K562 (cell line): Measurements from ENCODE around the gene CHN2. TPM values are rescaled to one million over a fixed set of nuclear protein-coding genes. Genes with fewer than 3 reads are reported as not detected.

Experiments
- ATAC-seq: fragments of 200-7000 bp; cut with Tn5 transposase; 3 replicates; pipeline ENCODE4 v1.9.1; 2020; ENCODE audit warnings: moderate library complexity
- BruUV-seq: library from RNA; stranded (reverse); fragments of 400-500 nt; replicated peaks from 2 replicates; lab custom pipeline; 2021; lab: Mats Ljungman, UMichigan
- CTCF ChIA-PET: fragments of 300-600 bp; formaldehyde crosslinking; extraction: SDS; loops from one replicate; lab custom pipeline; 2021; ENCODE audit warnings: low intra/inter-chr PET ratio; lab: Yijun Ruan, JAX
- POLR2A ChIA-PET: fragments of 300-600, 350-650 bp; sonication (Branson Sonifier 250); formaldehyde crosslinking; extraction: SDS; loops from one replicate; lab custom pipeline; 2021; ENCODE audit warnings: antibody characterized with exemption, inconsistent platforms; lab: Yijun Ruan, JAX
- DNase-seq, 4 experiments: peaks; one replicate each; pipeline versions ENCODE4 v3.0.0 to v3.0.0-alpha.2; 2011 to 2018; ENCODE audit warnings: low spot score in 3 of 4, mixed read lengths in 3 of 4; ENCODE audit errors: extremely low read depth in 1 of 4
- FAIRE-seq: peaks from 2 replicates; lab custom pipeline; 2011; peaks lifted over from hg19 to GRCh38; lab: Jason Lieb, UNC
- H2AFZ ChIP-seq: 2 replicates; pipeline ENCODE4 v1.6.0; 2011; ENCODE audit warnings: low read depth, low read length, control low read depth, inconsistent platforms
- H3K27ac ChIP-seq: fragments of 200-600 bp; 3 replicates; pipeline ENCODE4 v1.8.0; 2011; ENCODE audit warnings: low read depth, mild to moderate bottlenecking, control low read depth, inconsistent platforms, low read length, moderate library complexity, mixed read lengths; ENCODE audit errors: extremely low read depth
- H3K27me3 ChIP-seq, 2 experiments: fragments of 300-600 bp in 1 of 2; 2 replicates in 1 of 2; 3 replicates in 1 of 2; pipeline versions ENCODE4 v1.6.0 to v1.8.0; 2011; ENCODE audit warnings: inconsistent platforms in 2 of 2, low read length in 2 of 2, mild to moderate bottlenecking in 1 of 2, mixed read lengths in 1 of 2, moderate library complexity in 1 of 2; ENCODE audit not compliant: control insufficient read depth in 2 of 2, insufficient read depth in 2 of 2
- H3K36me3 ChIP-seq: fragments of 300-600 bp; 3 replicates; pipeline ENCODE4 v1.8.0; 2011; ENCODE audit warnings: mild to moderate bottlenecking, low read length, inconsistent platforms; ENCODE audit not compliant: control insufficient read depth, insufficient read depth
- H3K4me1 ChIP-seq, 2 experiments: fragments of 200-600 bp in 1 of 2; replicated peaks in 1 of 2; 2 replicates in 1 of 2; 3 replicates in 1 of 2; pipeline versions ENCODE4 v1.5.1 to v1.8.0; 2011; ENCODE audit warnings: inconsistent platforms in 2 of 2, low read length in 2 of 2, mild to moderate bottlenecking in 1 of 2, mixed read lengths in 1 of 2, moderate library complexity in 1 of 2; ENCODE audit not compliant: control insufficient read depth in 2 of 2, insufficient read depth in 2 of 2
- H3K4me2 ChIP-seq: 2 replicates; pipeline ENCODE4 v1.6.1; 2011; ENCODE audit warnings: low read length, control low read depth, inconsistent platforms, mixed read lengths; ENCODE audit not compliant: insufficient read depth
- H3K4me3 ChIP-seq: fragments of 200-600 bp; sonication (generic), shearing (Covaris generic); 2 replicates; pipeline ENCODE4 v1.5.1; 2016; ENCODE audit warnings: control low read depth, inconsistent platforms
- H3K79me2 ChIP-seq: fragments of 200-600 bp; 3 replicates; pipeline ENCODE4 v1.8.0; 2011; ENCODE audit warnings: low read length, inconsistent platforms; ENCODE audit not compliant: control insufficient read depth, insufficient read depth
- H3K9ac ChIP-seq, 2 experiments: 2 replicates each; pipeline versions ENCODE4 v1.6.0 to v1.6.1; 2011; ENCODE audit warnings: low read depth in 2 of 2, low read length in 2 of 2, control low read depth in 1 of 2, inconsistent platforms in 1 of 2, mild to moderate bottlenecking in 1 of 2, mixed read lengths in 1 of 2; ENCODE audit not compliant: insufficient read depth in 1 of 2
- H3K9me1 ChIP-seq: one replicate; pipeline ENCODE4 v1.6.0; 2011; ENCODE audit warnings: inconsistent platforms, mild to moderate bottlenecking, low read length, moderate library complexity; ENCODE audit not compliant: control insufficient read depth, insufficient read depth
- H3K9me3 ChIP-seq: replicated peaks from 2 replicates; pipeline ENCODE4 v1.5.1; 2011; ENCODE audit warnings: low read depth, low read length, inconsistent platforms; ENCODE audit not compliant: control insufficient read depth, insufficient read depth
- H4K20me1 ChIP-seq: replicated peaks from 2 replicates; pipeline ENCODE4 v1.6.1; 2011; ENCODE audit warnings: low read length, inconsistent platforms, mixed read lengths; ENCODE audit not compliant: control insufficient read depth, insufficient read depth
- DPF2 ChIP-seq: fragments of 450-650 bp; IDR thresholded peaks from 2 replicates; pipeline ENCODE4 v1.6.1; 2016
- MTA3 ChIP-seq: fragments of 450-650 bp; formaldehyde crosslinking; IDR thresholded peaks from 2 replicates; pipeline ENCODE4 v1.6.1; 2017; ENCODE audit warnings: mild to moderate bottlenecking, borderline replicate concordance
- SMARCC2 ChIP-seq: fragments of 450-650 bp; IDR thresholded peaks from 2 replicates; pipeline ENCODE4 v1.6.1; 2017; ENCODE audit warnings: antibody characterized with exemption, moderate library complexity, mild to moderate bottlenecking, low read depth
- STAT6 ChIP-seq: sonication (generic); formaldehyde crosslinking; IDR thresholded peaks from 2 replicates; pipeline ENCODE4 v1.8.1; 2023; ENCODE audit warnings: mild to moderate bottlenecking, missing genetic modification reagents
- ZEB2 ChIP-seq: fragments of 450-650 bp; IDR thresholded peaks from 2 replicates; pipeline ENCODE4 v1.6.1; 2016
- WGBS: fragments of 100-300 bp; shearing (Covaris generic); methylation state at CpG from one replicate; pipeline ENCODE4 v1.1.6; 2016; ENCODE audit warnings: low coverage, mixed read lengths; ENCODE audit not compliant: insufficient coverage; ENCODE audit errors: missing lambda C conversion rate; 5-methylcytosine and 5-hydroxymethylcytosine counted together
- in situ Hi-C: fragments of 300-500 bp; cut with MboI; formaldehyde crosslinking; loops from 4 replicates; pipeline ENCODE4 v1.15.0; 2018; ENCODE audit warnings: inconsistent platforms, mixed read lengths
- intact Hi-C: fragments of 100-400 bp; cut with micrococcal nuclease; formaldehyde crosslinking; loops from 2 replicates; pipeline ENCODE4 v1.14.2; 2022
- polyA plus RNA-seq, 8 experiments: library from polyadenylated mRNA; depleted of rRNA in 4 of 8; stranded (reverse) in 5 of 8; unstranded in 3 of 8; fragments of >200 nt; fragmentation: Nextera tagmentation in 2 of 8; fragmentation: Illumina TruSeq in 1 of 8; extraction: Ambion mirVana in 2 of 8; extraction: Trizol in 1 of 8; gene quantifications; 2 replicates each; pipeline versions ENCODE4 v1.2.1 to v1.2.3, GENCODE V29; 2011 to 2014; ENCODE audit warnings: inconsistent platforms in 1 of 8, missing spikeins in 1 of 8
- total RNA-seq, 7 experiments: library from RNA; depleted of rRNA in 6 of 7; stranded (reverse); fragments of >200 nt in 6 of 7; fragmentation: Illumina TruSeq in 2 of 7; extraction: Trizol in 2 of 7; gene quantifications; 2 replicates each; pipeline versions ENCODE4 v1.2.1 to v1.2.3, GENCODE V29; 2011 to 2021; ENCODE audit warnings: low replicate concordance in 1 of 7

Gene CHN2
- total and polyA plus RNA-seq, 9 of the 15 experiments (the other 6 are each of a cell fraction or from before 2014, with no cell fraction given): 0.12 to 2.1 (median 0.31) TPM; not detected in 1

- H3K27me3 ChIP-seq: no peaks in the 10 kb centered on the region; a peak in 2 of 5 replicates
- no peak for TF ChIP-seq DPF2
- no peak for TF ChIP-seq SMARCC2
- TF ChIP-seq MTA3: no peak
- no peak for TF ChIP-seq STAT6 (CRISPR knock-in tag)
- TF ChIP-seq ZEB2: no peak
- intact Hi-C loops: no loop called here
- POLR2A ChIA-PET: interaction anchor here (0.9 kb wide), 1 partner anchor 9 kb away, joined by 3 read pairs; no protein-coding TSS in a partner anchor
- WGBS: 15% methylated on average over 2 of the region's 2 CpGs
- CTCF ChIA-PET: no interaction called here
- no peak overlapping the region for H3K9ac ChIP-seq
- DNase-seq: no peak
- H4K20me1 ChIP-seq: no peaks in the 10 kb centered on the region
- H3K4me1 ChIP-seq: no peaks in the 10 kb centered on the region
- BruUV-seq: no TSS peak
- in situ Hi-C loops: no loop called here
- no peaks in the 10 kb centered on the region for H3K79me2 ChIP-seq
- no peak overlapping the region for H3K27ac ChIP-seq
- no peaks in the 10 kb centered on the region for H3K9me1 ChIP-seq
- ATAC-seq: no peak
- no peak for FAIRE-seq
- H3K9me3 ChIP-seq: no peaks in the 10 kb centered on the region
- H2AFZ ChIP-seq: no peak overlapping the region
- H3K36me3 ChIP-seq: no peaks in the 10 kb centered on the region
- no peak overlapping the region for H3K4me3 ChIP-seq
- H3K4me2 ChIP-seq: no peak overlapping the region
Observed at GRCh38 chr7:29434380-29434768, 239.8 kb downstream of the CHN2 start.
